ENCODE data around the gene ZNF775.

ZNF775 gene

DNA sequence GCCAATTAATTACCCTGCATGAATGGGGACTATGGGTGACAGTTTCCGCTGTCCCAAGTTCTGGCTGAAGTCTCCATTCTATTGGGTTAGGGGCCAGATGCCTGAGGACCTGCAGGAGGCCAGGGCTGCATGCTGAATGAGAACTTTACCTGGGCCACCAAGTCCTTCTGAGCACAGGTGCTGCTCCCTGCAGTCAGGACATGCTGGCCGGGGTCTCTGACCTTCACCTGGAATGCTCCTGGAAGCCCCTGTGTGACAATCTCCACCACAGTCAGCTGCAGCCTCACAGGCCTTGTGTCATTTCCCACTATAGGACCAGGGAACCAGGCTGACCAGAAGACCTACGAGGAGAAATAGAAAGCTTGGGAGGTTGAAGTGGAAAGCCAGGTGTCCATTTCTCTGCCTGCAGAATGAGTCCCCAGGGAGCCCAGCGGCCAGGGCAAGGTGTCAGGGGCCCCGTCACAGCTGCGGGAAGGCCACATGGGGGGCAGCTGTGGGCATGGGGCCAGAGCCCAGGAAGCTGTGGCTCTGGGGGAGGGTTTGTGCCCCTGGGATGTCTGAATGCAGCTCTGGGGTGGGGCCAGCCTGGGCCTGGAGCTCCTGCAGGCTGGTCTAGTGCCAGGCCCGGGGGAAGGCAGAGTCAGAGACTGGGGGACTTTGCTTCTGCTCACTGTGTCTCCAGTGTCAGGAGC is 65.7 kb downstream of the ZNF775 start:
- DNase-seq = no peak

- no peak for DNase-seq
Observed at GRCh38 chr7:150446288-150446938, 67.3 kb downstream of the ZNF775 start.
